ENCODE results near the gene AKR1A1.
"Not testable (repeated sequence)": the region's sequence is repeated elsewhere in the genome, so short reads cannot be mapped to it uniquely, and the experiment has no call there.

The AKR1A1 gene

GRCh38 chr1:45523975-45524374, 26.7 kb upstream of the AKR1A1 start:
- DNase-seq (ENCODE audit: low spot score) = not testable (repeated sequence)

- no peak for DNase-seq (ENCODE audit: low spot score)
Observed at GRCh38 chr1:45526135-45526644, 24.4 kb upstream of the AKR1A1 start.

- no peak for DNase-seq (ENCODE audit: low spot score)
Observed at GRCh38 chr1:45530632-45531135, 19.9 kb upstream of the AKR1A1 start.

- DNase-seq (ENCODE audit: low spot score) = no peak
Observed at GRCh38 chr1:45531873-45532272, 18.8 kb upstream of the AKR1A1 start.

- no peak for DNase-seq (ENCODE audit: low spot score)
Observed at GRCh38 chr1:45535988-45536766, 14.4 kb upstream of the AKR1A1 start.

- DNase-seq (ENCODE audit: low spot score) = no peak
Observed at GRCh38 chr1:45536886-45537285, 13.7 kb upstream of the AKR1A1 start.

GRCh38 chr1:45541193-45541592, 9.4 kb upstream of the AKR1A1 start:
- no peak for DNase-seq (ENCODE audit: low spot score)

- no peak for DNase-seq (ENCODE audit: low spot score)
Observed at GRCh38 chr1:45542591-45542990, 8.0 kb upstream of the AKR1A1 start.

GRCh38 chr1:45543581-45544417, 6.8 kb upstream of the AKR1A1 start:
- DNase-seq (ENCODE audit: low spot score) = no peak

- DNase-seq (ENCODE audit: low spot score) = no peak
Observed at GRCh38 chr1:45544530-45544929, 6.1 kb upstream of the AKR1A1 start.

- no peak for DNase-seq (ENCODE audit: low spot score)
Observed at GRCh38 chr1:45545019-45545493, 5.6 kb upstream of the AKR1A1 start.

GRCh38 chr1:45545553-45546310, 4.9 kb upstream of the AKR1A1 start:
- no peak for DNase-seq (ENCODE audit: low spot score)

- DNase-seq (ENCODE audit: low spot score) = no peak
Observed at GRCh38 chr1:45551684-45552083, 1.1 kb downstream of the AKR1A1 start.

GRCh38 chr1:45552331-45552730, 1.7 kb downstream of the AKR1A1 start:
- no peak for DNase-seq (ENCODE audit: low spot score)

GRCh38 chr1:45554198-45554597, 3.6 kb downstream of the AKR1A1 start:
- no peak for DNase-seq (ENCODE audit: low spot score)

GRCh38 chr1:45557422-45557944, 6.9 kb downstream of the AKR1A1 start:
- DNase-seq (ENCODE audit: low spot score) = no peak

- no peak for DNase-seq (ENCODE audit: low spot score)
Observed at GRCh38 chr1:45563843-45564242, 13.2 kb downstream of the AKR1A1 start.

- DNase-seq (ENCODE audit: low spot score) = no peak
Observed at GRCh38 chr1:45566722-45567121, 16.1 kb downstream of the AKR1A1 start.

- no peak for DNase-seq (ENCODE audit: low spot score)
Observed at GRCh38 chr1:45567911-45568310, 17.3 kb downstream of the AKR1A1 start.

- DNase-seq (ENCODE audit: low spot score) = no peak
Observed at GRCh38 chr1:45568421-45568820, 17.8 kb downstream of the AKR1A1 start.

- DNase-seq (ENCODE audit: low spot score) = no peak
Observed at GRCh38 chr1:45569571-45569961, 18.9 kb downstream of the AKR1A1 start.

Measured in left forelimb (tissue), 1 donor.